Measurements from ENCODE around the gene SEMA7A.

SEMA7A gene

DNA sequence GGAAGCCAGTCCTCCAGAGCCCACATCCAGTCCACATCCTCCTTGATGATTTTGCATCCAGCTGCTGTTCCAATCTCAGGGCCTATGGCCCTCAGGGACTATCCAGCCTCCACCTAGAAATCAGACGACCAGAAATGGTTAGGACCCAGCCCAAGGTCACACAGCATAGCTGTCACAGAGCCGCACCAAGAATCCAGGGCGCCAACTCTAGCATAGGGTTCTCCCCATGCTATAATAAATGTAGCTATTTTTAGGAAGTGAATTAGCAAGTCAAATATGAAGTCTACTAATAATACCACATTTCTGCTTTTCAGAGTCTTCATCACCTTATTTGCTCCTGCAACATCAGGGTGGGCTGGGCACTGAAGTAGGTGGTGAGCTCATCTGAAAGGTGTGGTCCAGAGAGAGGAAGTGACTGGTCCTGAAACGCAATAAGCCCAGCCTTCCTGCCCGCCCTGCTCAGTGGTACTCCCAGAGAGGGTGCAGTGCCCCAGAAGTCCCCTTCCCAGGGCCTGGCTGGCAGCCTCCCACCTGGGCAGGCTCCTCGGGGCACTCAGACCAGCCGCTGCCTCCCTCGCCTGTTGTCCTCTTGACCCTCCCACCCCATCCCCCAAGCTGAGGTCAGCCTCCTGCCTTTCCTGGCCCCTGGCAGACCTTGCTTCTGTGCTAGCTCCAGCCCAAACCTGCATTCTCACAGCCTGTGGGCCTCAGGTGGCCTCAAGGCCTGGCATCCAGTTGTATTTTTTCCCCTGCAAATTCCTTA lies 48.7 kb downstream of the SEMA7A start:
- peaks cover 60% of the 10 kb centered on the region for H3K4me1 Mint-ChIP-seq
- DNase-seq (ENCODE audit: low spot score in 2 of 2) (peak in 1 of 2 donors; percentile 82), ATAC-seq (peak; percentile 81)
- peak overlapping the region; percentile 79 for H3K27ac Mint-ChIP-seq
- no peaks in the 10 kb centered on the region for H3K9me3 Mint-ChIP-seq
- H3K36me3 Mint-ChIP-seq: peaks cover 7% of the 10 kb centered on the region
- H3K4me3 Mint-ChIP-seq: peak overlapping the region; percentile 26

DNA sequence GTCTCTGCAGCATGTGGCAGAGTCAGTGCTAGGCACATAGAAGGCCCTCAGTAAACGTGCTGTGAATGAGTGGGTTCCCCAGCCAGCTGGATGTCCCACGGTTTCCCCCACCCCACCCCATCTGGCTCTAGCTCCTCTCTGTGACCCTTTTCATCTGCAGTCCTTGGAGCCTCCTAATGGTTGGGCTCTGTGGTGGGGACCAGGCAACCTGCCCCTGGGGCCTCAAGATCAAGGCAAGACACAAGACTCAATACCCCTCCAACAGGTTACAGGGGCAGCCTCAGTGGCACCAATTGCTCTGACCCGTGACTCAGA lies 49.2 kb downstream of the SEMA7A start:
- Mint-ChIP-seq H3K4me3 (peak overlapping the region; percentile 26), H3K9me3 (no peaks in the 10 kb centered on the region), H3K27ac (peak overlapping the region; percentile 79), H3K4me1 (peaks cover 57% of the 10 kb centered on the region), H3K36me3 (peaks cover 7% of the 10 kb centered on the region)
- DNase-seq (ENCODE audit: low spot score in 2 of 2) (no peak), ATAC-seq (no peak)

GRCh38 chr15:74383695-74384565 lies 49.8 kb downstream of the SEMA7A start:
- Mint-ChIP-seq H3K4me1 (peaks cover 63% of the 10 kb centered on the region), H3K27ac (peak overlapping the region; percentile 79), H3K36me3 (peaks cover 7% of the 10 kb centered on the region), H3K4me3 (peak overlapping the region; percentile 26), H3K9me3 (no peaks in the 10 kb centered on the region)
- ATAC-seq (peak; percentile 76), DNase-seq (ENCODE audit: low spot score in 2 of 2) (peak; percentile 53 to 80)

DNA sequence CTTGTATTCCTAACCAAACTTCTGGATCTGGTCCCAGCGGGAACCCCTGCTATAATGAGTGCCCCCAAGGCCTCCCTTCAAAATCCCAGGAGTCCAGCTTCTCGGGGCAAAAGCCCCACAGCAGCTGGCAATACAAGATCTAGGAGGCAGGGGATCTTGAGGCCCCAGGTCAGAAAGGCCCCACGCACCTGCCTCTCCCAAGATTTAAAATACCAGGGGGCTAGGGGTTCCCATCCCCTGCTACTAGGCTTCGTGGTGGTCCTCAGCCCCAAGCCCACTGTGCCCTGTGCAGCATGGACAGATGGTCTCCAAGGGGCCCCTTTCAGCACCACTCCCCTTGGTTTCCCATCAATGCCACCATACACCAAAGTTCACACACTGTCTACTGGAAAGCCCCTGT lies 50.5 kb downstream of the SEMA7A start:
- H3K27ac Mint-ChIP-seq: peak overlapping the region; percentile 79
- H3K4me3 Mint-ChIP-seq: peak overlapping the region; percentile 26
- H3K9me3 Mint-ChIP-seq: no peaks in the 10 kb centered on the region
- ATAC-seq: no peak
- H3K36me3 Mint-ChIP-seq: peaks cover 7% of the 10 kb centered on the region
- no peak for DNase-seq (ENCODE audit: low spot score in 2 of 2)
- peaks cover 67% of the 10 kb centered on the region for H3K4me1 Mint-ChIP-seq

- peak; percentile 52 for ATAC-seq
These were observed 51.5 kb downstream of the SEMA7A start for GRCh38 chr15:74382004-74382816.

DNA sequence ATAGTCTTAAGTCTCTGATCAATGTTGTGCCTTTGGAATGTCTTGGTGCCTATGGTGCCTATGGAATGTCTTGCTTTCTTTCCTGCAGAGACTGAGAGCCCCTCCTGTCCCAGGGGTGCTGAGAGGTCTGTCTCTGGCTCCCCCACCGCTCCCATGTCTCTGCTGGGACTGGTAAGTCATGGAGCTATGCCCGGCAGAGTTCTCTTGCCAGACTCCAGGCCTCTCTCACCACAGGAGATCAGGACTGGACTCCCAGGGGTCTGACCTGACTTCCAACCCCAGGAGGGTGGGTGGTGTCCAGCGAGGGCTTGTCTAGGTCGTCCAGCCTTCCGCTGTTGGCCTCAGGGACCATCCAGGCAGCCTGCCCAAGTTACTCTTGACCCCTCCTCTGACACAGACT lies 52.3 kb downstream of the SEMA7A start:
- no peak for DNase-seq (ENCODE audit: low spot score in 2 of 2)
- H3K4me3 Mint-ChIP-seq: no peak overlapping the region
- H3K4me1 Mint-ChIP-seq: peaks cover 67% of the 10 kb centered on the region
- ATAC-seq: no peak
- no peaks in the 10 kb centered on the region for H3K9me3 Mint-ChIP-seq
- peaks cover 7% of the 10 kb centered on the region for H3K36me3 Mint-ChIP-seq
- H3K27ac Mint-ChIP-seq: peak overlapping the region; percentile 79

More at GRCh38 chr15:74382004-74382816, 51.5 kb downstream of the SEMA7A start:
- no peaks in the 10 kb centered on the region for H3K9me3 Mint-ChIP-seq
- no peak overlapping the region for H3K4me3 Mint-ChIP-seq
- H3K4me1 Mint-ChIP-seq: peaks cover 67% of the 10 kb centered on the region
- H3K36me3 Mint-ChIP-seq: peaks cover 7% of the 10 kb centered on the region
- peak; percentile 85 to 91 for DNase-seq (ENCODE audit: low spot score in 2 of 2)
- H3K27ac Mint-ChIP-seq: peak overlapping the region; percentile 79

GRCh38 chr15:74381190-74381453 lies 52.6 kb downstream of the SEMA7A start:
- peaks cover 7% of the 10 kb centered on the region for H3K36me3 Mint-ChIP-seq
- no peak overlapping the region for H3K4me3 Mint-ChIP-seq
- ATAC-seq (no peak), DNase-seq (ENCODE audit: low spot score in 2 of 2) (no peak)
- H3K9me3 Mint-ChIP-seq: no peaks in the 10 kb centered on the region
- peak overlapping the region; percentile 79 for H3K27ac Mint-ChIP-seq
- peaks cover 65% of the 10 kb centered on the region for H3K4me1 Mint-ChIP-seq

DNA sequence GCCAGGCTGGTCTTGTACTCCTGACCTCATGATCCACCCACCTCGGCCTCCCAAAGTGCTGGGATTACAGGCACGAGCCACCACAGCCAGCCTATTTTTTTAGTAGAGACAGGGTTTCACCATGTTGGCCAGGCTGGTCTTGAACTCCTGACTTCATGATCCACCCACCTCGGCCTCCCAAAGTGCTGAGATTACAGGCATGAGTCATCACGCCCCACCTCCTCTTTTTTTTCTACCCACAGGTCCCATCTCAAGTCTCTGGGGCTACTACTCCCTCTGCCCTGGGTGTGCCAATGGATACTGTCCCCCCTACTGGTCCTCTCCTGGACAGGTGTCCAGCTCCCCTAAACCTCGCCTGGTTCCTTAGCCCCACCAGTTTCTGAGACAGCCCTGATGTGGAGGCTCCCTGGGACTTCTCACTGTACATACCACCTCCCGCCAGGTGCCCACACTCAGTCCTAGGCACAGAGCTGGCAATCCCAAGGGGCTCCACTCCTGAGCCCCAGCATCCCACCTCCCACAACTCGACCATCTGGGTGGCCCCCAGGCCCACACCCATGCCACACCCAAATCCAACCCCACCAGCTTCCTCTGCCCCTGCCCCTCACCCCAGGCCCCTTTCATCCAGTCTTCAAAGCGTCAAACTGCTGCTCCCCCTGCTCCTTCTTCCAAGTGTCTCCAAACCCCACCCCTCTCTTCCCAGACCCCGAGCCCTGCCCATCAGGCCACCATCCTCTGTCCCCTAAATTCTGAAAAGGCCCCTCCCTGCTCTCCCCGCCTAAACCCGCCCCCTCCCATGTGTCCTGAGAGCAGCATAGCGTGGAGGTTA lies 53.2 kb downstream of the SEMA7A start:
- H3K9me3 Mint-ChIP-seq: no peaks in the 10 kb centered on the region
- H3K4me3 Mint-ChIP-seq: no peak overlapping the region
- peaks cover 7% of the 10 kb centered on the region for H3K36me3 Mint-ChIP-seq
- no peak for ATAC-seq
- H3K27ac Mint-ChIP-seq: peak overlapping the region; percentile 79
- DNase-seq (ENCODE audit: low spot score in 2 of 2): no peak
- H3K4me1 Mint-ChIP-seq: peaks cover 59% of the 10 kb centered on the region

DNA sequence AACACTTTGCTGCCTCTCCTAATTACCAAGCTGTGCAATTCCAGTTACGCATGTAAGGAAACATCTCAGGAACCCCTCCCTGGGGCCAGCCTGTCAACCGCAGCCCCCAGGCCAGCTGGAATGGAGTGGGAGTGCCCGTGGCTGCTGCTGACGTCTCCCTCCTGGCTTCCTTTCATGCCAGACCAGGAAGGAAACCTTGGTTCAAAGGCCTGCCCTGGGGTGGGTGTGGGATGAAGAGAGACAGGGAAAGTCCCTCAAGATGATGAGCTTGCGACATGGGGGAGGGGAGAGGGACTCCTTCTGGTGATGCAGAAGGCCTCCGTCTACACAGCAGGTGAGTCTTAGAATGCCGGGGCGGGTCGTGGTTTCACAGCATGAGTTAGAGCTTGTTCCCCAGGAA lies 54.9 kb downstream of the SEMA7A start:
- peak overlapping the region; percentile 34 for H3K27ac Mint-ChIP-seq

GRCh38 chr15:74377831-74378766 lies 55.7 kb downstream of the SEMA7A start:
- no peak overlapping the region for H3K4me3 Mint-ChIP-seq
- no peaks in the 10 kb centered on the region for H3K9me3 Mint-ChIP-seq
- H3K27ac Mint-ChIP-seq: no peak overlapping the region
- peaks cover 55% of the 10 kb centered on the region for H3K4me1 Mint-ChIP-seq
- ATAC-seq (no peak), DNase-seq (ENCODE audit: low spot score in 2 of 2) (no peak)
- H3K36me3 Mint-ChIP-seq: no peaks in the 10 kb centered on the region

More for the DNA sequence above, 54.9 kb downstream of the SEMA7A start:
- H3K36me3 Mint-ChIP-seq: no peaks in the 10 kb centered on the region
- H3K9me3 Mint-ChIP-seq: no peaks in the 10 kb centered on the region
- no peak overlapping the region for H3K4me3 Mint-ChIP-seq
- ATAC-seq: no peak
- no peak for DNase-seq (ENCODE audit: low spot score in 2 of 2)
- peaks cover 55% of the 10 kb centered on the region for H3K4me1 Mint-ChIP-seq

- Mint-ChIP-seq H3K4me3 (no peak overlapping the region), H3K9me3 (no peaks in the 10 kb centered on the region), H3K4me1 (peaks cover 45% of the 10 kb centered on the region), H3K27ac (no peak overlapping the region), H3K36me3 (no peaks in the 10 kb centered on the region)
- DNase-seq (ENCODE audit: low spot score in 2 of 2) (no peak), ATAC-seq (no peak)
These were observed 56.8 kb downstream of the SEMA7A start for GRCh38 chr15:74376825-74377581.

GRCh38 chr15:74376226-74376625 lies 57.5 kb downstream of the SEMA7A start:
- Mint-ChIP-seq H3K4me1 (peaks cover 41% of the 10 kb centered on the region), H3K36me3 (no peaks in the 10 kb centered on the region), H3K27ac (no peak overlapping the region), H3K4me3 (no peak overlapping the region), H3K9me3 (no peaks in the 10 kb centered on the region)
- ATAC-seq: no peak
- no peak for DNase-seq (ENCODE audit: low spot score in 2 of 2)

DNA sequence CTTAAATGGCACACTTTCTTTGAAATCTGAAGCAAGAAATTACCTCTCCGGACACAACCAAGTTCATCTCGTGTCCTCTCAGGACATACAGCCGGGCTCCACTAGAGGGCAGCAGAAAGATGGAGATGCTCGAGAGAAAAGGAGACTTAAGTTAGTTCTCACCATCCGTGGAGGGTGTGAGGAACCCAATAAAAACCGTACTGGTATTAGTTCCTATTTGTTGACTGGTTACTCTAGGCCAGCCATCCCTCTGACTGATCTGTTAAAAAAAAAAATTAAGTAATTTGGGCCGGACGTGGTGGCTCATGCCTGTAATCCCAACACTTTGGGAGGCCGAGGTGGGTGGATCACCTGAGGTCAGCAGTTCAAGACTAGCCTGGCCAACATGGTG lies 58.5 kb downstream of the SEMA7A start:
- Mint-ChIP-seq H3K4me1 (peaks cover 32% of the 10 kb centered on the region), H3K27ac (no peak overlapping the region), H3K36me3 (no peaks in the 10 kb centered on the region), H3K4me3 (peak overlapping the region; percentile 82), H3K9me3 (no peaks in the 10 kb centered on the region)
- DNase-seq (ENCODE audit: low spot score in 2 of 2) (peak; percentile 76 to 90), ATAC-seq (peak; percentile 35)

Data from stimulated activated effector memory CD8-positive, alpha-beta T cell treated with anti-CD3 and anti-CD28 coated beads, Interleukin-12 subunit alpha, Interleukin-12 subunit beta, amount 100 ng/mL, for 72 hours (primary cell).